Lower lobe of right lung (tissue), 2 donors: Measurements from ENCODE around the gene OR8U1. TPM values are rescaled to one million over a fixed set of nuclear protein-coding genes. Genes with fewer than 3 reads are reported as not detected.

Experiments used
- ATAC-seq, 2 donors: fragments of 200-7000 bp; cut with Tn5 transposase; one replicate each; pipeline ENCODE4 v1.9.1; 2020 to 2022; ENCODE audit warnings: mild to moderate bottlenecking in 2 of 2, moderate library complexity in 2 of 2
- DNase-seq: peaks from one replicate; pipeline ENCODE4 v3.0.0-alpha.2; 2020
- H3K27ac ChIP-seq: fragments of 200-600 bp; one replicate; pipeline ENCODE4 v1.8.0; 2022
- H3K27me3 ChIP-seq: fragments of 200-600 bp; one replicate; pipeline ENCODE4 v1.8.0; 2022; ENCODE audit warnings: low read depth
- H3K36me3 ChIP-seq: fragments of 200-600 bp; one replicate; pipeline ENCODE4 v1.8.0; 2022; ENCODE audit warnings: mild to moderate bottlenecking
- H3K4me1 ChIP-seq: fragments of 200-600 bp; one replicate; pipeline ENCODE4 v1.8.0; 2022
- H3K4me3 ChIP-seq: fragments of 200-600 bp; one replicate; pipeline ENCODE4 v1.8.0; 2022; ENCODE audit warnings: mild to moderate bottlenecking
- H3K9me3 ChIP-seq: fragments of 200-600 bp; one replicate; pipeline ENCODE4 v1.8.0; 2022
- CTCF ChIP-seq: fragments of 200-600 bp; IDR thresholded peaks from one replicate; pipeline ENCODE4 v1.8.0; 2022; ENCODE audit warnings: antibody characterized with exemption, mild to moderate bottlenecking
- intact Hi-C: fragments of 100-400 bp; cut with DNase I; formaldehyde crosslinking; loops from one replicate; pipeline ENCODE4 v1.11.0; 2022
- long read RNA-seq: library from polyadenylated mRNA; unstranded; transcript quantifications from one replicate; pipeline ENCODE4 v2.0.0, GENCODE V29; 2021
- total RNA-seq: library from RNA; stranded (reverse); fragmentation: NEBNext Ultra II Directional; extraction: Animal tissue kit (Norgen Biotek cat#: 25700); gene quantifications from one replicate; pipeline ENCODE4 v1.2.1, GENCODE V29; 2021
- donor health status: DM: no; HTN: yes; CAD: no; lungs with severe emphysema.

The OR8U1 gene
- not detected for total RNA-seq
- long read RNA-seq, result 0 reads

- intact Hi-C loops, result no loop called here
- TF ChIP-seq CTCF, result no peak
- no peak for ATAC-seq
These were observed at the start of gene OR8U1 for GRCh38 chr11:56375324-56375723. TSS of gene OR8U1 (plus strand) at chr11:56375624. CDS start at chr11:56375624, 0 bp downstream.

GRCh38 chr11:56331861-56332491 is 43.4 kb upstream of the OR8U1 start:
- Histone ChIP-seq H3K36me3 (no peaks in the 10 kb centered on the region), H3K9me3 (no peaks in the 10 kb centered on the region), H3K27ac (no peak overlapping the region), H3K4me3 (no peak overlapping the region), H3K4me1 (no peaks in the 10 kb centered on the region), H3K27me3 (no peaks in the 10 kb centered on the region)
- peak; percentile 28 to 45 for ATAC-seq
- intact Hi-C loops, result no loop called here
- DNase-seq, result peak; percentile 40
- TF ChIP-seq CTCF, result no peak

More at GRCh38 chr11:56375324-56375723, at the start of gene OR8U1:
- Histone ChIP-seq H3K4me3 (no peak within 1 kb of the TSS), H3K4me1 (no peaks in the 10 kb centered on the region), H3K9me3 (no peaks in the 10 kb centered on the region), H3K27ac (no peak within 1 kb of the TSS), H3K27me3 (no peaks in the 10 kb centered on the region), H3K36me3 (no peaks in the 10 kb centered on the region)
- DNase-seq, result no peak

- no peak for TF ChIP-seq CTCF
- ATAC-seq (no peak), DNase-seq (no peak)
- Histone ChIP-seq H3K27me3 (no peaks in the 10 kb centered on the region), H3K36me3 (no peaks in the 10 kb centered on the region), H3K4me3 (no peak overlapping the region), H3K9me3 (no peaks in the 10 kb centered on the region), H3K27ac (no peak overlapping the region), H3K4me1 (no peaks in the 10 kb centered on the region)
- intact Hi-C loops, result no loop called here
These were observed 42.3 kb upstream of the OR8U1 start for GRCh38 chr11:56333156-56333555.

DNA sequence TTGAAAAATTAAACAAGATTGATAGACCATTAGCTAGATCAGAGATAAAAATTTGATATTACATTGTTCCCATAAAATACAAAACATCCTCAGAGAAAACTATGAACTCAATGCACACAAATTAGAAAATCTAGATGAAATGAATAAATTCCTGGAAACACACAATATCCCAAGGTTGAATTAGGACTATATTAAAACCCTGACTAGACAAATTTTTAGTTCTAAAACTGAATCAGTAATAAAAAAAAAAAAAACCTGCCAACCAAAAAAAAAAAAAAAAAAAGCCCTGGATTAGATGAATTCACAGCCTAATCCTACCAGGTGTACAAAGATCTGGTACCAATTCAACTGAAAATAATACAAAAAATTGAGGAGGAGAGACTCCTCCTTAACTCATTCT is 35.1 kb upstream of the OR8U1 start:
- H3K4me1 ChIP-seq, result no peaks in the 10 kb centered on the region
- ATAC-seq (no peak), DNase-seq (no peak)
- no peak overlapping the region for H3K4me3 ChIP-seq
- no peaks in the 10 kb centered on the region for H3K9me3 ChIP-seq
- TF ChIP-seq CTCF, result no peak
- H3K36me3 ChIP-seq, result no peaks in the 10 kb centered on the region
- no peak overlapping the region for H3K27ac ChIP-seq
- intact Hi-C loops, result no loop called here
- H3K27me3 ChIP-seq, result no peaks in the 10 kb centered on the region

DNA sequence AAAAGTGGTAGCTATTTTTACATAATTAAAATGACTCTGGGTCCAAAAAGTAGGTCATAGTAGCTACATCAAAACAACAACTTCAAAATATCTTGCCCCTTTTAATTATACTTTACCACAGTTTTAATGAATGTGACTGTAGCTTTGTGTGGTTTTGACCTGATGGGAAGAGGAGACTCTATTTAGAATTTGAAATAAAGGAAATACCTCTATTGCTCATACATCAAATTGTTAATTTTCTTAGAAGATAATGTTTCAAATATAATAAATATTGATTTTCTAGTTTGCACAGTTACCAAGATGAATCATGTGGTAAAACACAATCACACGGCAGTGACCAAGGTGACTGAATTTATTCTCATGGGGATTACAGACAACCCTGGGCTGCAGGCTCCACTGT is 29.7 kb upstream of the OR8U1 start, which contains the start of gene OR8K1:
TSS of gene OR8K1 (plus strand) at position 301 of the 400 bp plus-strand sequence. CDS start at position 301, 0 bp downstream.
- Histone ChIP-seq H3K4me3 (no peak within 1 kb of the TSS), H3K4me1 (no peaks in the 10 kb centered on the region), H3K36me3 (no peaks in the 10 kb centered on the region), H3K27ac (no peak within 1 kb of the TSS), H3K9me3 (no peaks in the 10 kb centered on the region), H3K27me3 (no peaks in the 10 kb centered on the region)
- no peak for DNase-seq
- no peak for ATAC-seq
- intact Hi-C loops, result no loop called here
- no peak for TF ChIP-seq CTCF
